Brain microvascular endothelial cell (primary cell): ENCODE measurements around the gene ZNF76.

Experiments
- DNase-seq: peaks from one replicate; pipeline ENCODE4 v3.0.0-alpha.2; 2020
- H3K27ac ChIP-seq: fragments of 250-450 bp; sonication (Bioruptor Pico); 2 replicates; pipeline ENCODE4 v1.5.1; 2020; ENCODE audit warnings: mild to moderate bottlenecking, moderate library complexity
- H3K27me3 ChIP-seq: fragments of 250-450 bp; sonication (Bioruptor Pico); replicated peaks from 2 replicates; pipeline ENCODE4 v1.5.1; 2020; ENCODE audit warnings: mild to moderate bottlenecking
- H3K36me3 ChIP-seq: fragments of 250-450 bp; sonication (Bioruptor Pico); replicated peaks from 2 replicates; pipeline ENCODE4 v1.5.1; 2020; ENCODE audit warnings: mild to moderate bottlenecking
- H3K4me3 ChIP-seq: 2 replicates; pipeline ENCODE4 v1.5.1; 2011; ENCODE audit warnings: low read depth, mild to moderate bottlenecking, control low read depth, low read length, moderate library complexity
- in situ Hi-C: cut with HindIII; loops from 2 replicates; pipeline ENCODE4 v1.10.0; 2017; ENCODE audit warnings: low sequenced_read_pairs, low pct_ligation_motif_present
- TF ChIP-seq, protein P1 (sequence below): IDR thresholded peaks from 2 replicates; pipeline ENCODE4 v1.5.1; 2011; ENCODE audit warnings: low read depth, mild to moderate bottlenecking, moderate library complexity, low read length, control low read depth, inconsistent platforms; ENCODE audit errors: missing control alignments

The ZNF76 gene

DNA sequence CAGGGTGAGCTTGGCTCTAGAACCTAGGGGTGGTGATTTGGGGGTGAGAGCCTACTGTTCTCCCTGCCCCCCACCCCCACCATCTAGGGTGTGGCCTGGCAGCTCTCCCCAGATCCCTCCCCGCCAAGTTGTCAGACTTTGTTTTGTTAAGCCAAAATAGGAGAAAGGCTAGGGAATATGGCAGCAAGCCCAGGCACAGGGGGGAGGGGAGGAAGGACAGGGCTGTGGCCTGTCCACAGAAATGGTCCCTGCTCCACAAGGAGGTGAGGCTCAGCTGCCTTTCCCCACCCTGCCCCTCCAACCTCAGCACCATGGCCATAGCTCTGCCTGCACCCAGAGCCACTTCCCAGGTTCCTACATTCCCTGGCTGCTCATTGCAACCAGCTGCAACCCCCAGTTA is 28.6 kb upstream of the ZNF76 start:
- in situ Hi-C loops, result loop anchor here (25.0 kb wide), 2 partner anchors 94 to 244 kb away; partner anchors contain the start of gene TCP11
- DNase-seq, result no peak
- Histone ChIP-seq H3K36me3 (peaks cover 2% of the 10 kb centered on the region), H3K27me3 (no peaks in the 10 kb centered on the region), H3K27ac (no peak overlapping the region), H3K4me3 (no peak overlapping the region)
- TF ChIP-seq, protein P1, sequence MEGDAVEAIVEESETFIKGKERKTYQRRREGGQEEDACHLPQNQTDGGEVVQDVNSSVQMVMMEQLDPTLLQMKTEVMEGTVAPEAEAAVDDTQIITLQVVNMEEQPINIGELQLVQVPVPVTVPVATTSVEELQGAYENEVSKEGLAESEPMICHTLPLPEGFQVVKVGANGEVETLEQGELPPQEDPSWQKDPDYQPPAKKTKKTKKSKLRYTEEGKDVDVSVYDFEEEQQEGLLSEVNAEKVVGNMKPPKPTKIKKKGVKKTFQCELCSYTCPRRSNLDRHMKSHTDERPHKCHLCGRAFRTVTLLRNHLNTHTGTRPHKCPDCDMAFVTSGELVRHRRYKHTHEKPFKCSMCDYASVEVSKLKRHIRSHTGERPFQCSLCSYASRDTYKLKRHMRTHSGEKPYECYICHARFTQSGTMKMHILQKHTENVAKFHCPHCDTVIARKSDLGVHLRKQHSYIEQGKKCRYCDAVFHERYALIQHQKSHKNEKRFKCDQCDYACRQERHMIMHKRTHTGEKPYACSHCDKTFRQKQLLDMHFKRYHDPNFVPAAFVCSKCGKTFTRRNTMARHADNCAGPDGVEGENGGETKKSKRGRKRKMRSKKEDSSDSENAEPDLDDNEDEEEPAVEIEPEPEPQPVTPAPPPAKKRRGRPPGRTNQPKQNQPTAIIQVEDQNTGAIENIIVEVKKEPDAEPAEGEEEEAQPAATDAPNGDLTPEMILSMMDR, result no peak

DNA sequence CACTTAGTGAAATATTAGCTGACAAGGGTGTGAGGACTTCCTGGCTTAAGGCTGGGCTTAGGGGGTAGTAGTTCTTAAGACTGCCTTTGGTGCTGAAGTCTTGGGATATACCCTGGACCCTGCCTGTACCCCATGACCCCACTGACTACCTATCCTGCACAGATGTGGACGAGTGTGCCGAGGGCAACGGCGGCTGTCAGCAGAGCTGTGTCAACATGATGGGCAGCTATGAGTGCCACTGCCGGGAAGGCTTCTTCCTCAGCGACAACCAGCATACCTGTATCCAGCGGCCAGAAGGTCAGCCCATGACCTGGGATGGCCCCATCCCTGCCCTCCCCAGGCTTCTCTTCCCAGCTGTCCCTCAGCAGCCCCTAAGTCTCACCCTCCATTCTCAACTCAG is 28.0 kb upstream of the ZNF76 start:
- Histone ChIP-seq H3K27me3 (no peaks in the 10 kb centered on the region), H3K27ac (no peak overlapping the region), H3K36me3 (peaks cover 2% of the 10 kb centered on the region), H3K4me3 (no peak overlapping the region)
- TF ChIP-seq, protein P1, result no peak
- DNase-seq, result no peak
- in situ Hi-C loops, result loop anchor here (25.0 kb wide), 2 partner anchors 94 to 244 kb away; partner anchors contain the start of gene TCP11

DNA sequence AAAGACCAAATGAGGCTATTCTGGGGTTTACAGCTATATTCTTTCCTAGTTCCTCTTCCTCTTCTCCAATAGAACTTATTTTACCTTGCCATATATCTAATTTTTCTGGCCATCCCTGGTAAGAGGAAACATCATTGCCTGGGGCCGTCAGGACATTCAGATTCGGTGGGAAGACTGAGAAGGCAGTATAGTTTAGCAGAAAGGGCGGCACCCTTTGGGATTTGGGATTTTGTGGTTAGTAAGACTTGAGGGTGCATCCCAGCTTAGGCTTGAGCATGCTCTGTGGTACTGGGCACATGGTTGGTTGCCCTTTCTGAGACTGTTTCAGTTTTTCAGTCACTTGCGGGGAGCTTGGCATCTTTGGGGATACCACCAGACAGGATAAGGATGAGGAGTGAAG is 24.6 kb upstream of the ZNF76 start:
- Histone ChIP-seq H3K36me3 (peaks cover 4% of the 10 kb centered on the region), H3K27ac (no peak overlapping the region), H3K4me3 (no peak overlapping the region), H3K27me3 (no peaks in the 10 kb centered on the region)
- no peak for DNase-seq
- in situ Hi-C loops, result loop anchor here (25.0 kb wide), 2 partner anchors 98 to 248 kb away; partner anchors contain the start of gene TCP11
- TF ChIP-seq, protein P1, result no peak

DNA sequence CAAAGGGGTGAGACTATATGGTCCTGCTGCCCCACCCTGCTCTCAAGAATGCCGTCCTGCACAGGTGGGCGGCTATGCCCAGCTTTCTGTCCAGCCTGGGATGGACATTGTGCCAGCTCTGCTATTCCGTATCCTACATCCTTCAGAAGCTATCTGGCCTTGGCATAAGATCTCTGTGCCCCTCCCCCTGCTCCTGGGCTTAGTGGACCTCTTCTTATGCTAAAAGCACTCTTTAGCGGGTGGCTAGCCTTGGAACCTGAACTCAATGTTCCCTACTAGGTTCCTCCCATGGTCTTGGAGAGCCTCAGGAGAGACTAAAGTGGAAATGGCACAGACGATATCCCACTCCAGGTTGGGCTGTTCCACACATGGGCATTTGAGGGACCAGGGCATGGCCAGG is 23.3 kb upstream of the ZNF76 start:
- in situ Hi-C loops, result loop anchor here (25.0 kb wide), 2 partner anchors 99 to 249 kb away; partner anchors contain the start of gene TCP11

DNA sequence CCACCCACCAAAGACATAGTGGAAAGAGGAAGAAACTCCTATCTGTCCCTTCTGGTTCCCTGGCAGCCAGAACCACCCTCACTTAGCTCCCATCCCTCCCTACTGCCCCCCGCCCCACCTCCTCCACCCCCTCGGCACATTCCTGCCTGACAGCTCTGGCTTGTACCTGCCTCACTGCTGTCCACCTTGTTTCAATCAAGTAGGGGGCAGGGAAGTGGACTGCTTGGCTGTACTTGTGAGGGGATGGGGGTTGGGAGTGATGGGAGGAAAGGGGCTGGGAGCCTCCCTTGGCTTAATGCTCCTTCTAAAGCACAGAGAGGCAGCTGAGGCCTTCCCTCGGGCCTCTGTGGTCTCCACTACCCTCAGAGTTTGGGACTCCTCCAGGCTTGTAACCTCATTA is 22.1 kb upstream of the ZNF76 start:
- DNase-seq, result no peak
- H3K27ac ChIP-seq, result no peak overlapping the region
- H3K36me3 ChIP-seq, result peaks cover 7% of the 10 kb centered on the region
- H3K27me3 ChIP-seq, result no peaks in the 10 kb centered on the region
- TF ChIP-seq, protein P1, result no peak
- in situ Hi-C loops, result loop anchor here (25.0 kb wide), 2 partner anchors 100 to 250 kb away; partner anchors contain the start of gene TCP11
- no peak overlapping the region for H3K4me3 ChIP-seq

More for the DNA sequence above, 23.3 kb upstream of the ZNF76 start:
- Histone ChIP-seq H3K4me3 (no peak overlapping the region), H3K27me3 (no peaks in the 10 kb centered on the region), H3K36me3 (peaks cover 7% of the 10 kb centered on the region), H3K27ac (no peak overlapping the region)
- DNase-seq, result no peak
- TF ChIP-seq, protein P1, result no peak

DNA sequence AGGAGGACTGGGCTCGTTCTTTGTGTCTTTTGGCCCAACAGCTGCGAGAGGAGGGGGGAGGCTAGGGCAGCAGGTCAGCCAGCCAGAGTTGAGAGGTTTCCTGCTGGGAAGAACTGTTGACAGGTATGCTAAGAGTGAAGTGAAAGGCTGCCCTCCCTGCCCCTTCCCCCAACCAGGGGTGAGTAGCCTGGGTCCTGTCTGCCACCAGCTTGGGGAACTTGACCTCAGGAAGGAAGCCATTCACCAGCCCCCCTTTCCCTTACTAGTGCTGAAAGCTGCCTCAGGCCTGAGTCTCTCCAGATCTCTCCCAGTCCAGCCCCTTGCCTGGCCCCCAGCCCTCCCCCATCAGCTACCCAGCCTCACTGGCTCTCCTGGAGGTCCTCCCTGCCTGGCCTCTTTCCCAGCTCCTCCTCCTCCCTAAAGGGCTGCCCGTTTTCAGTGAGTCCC is 20.7 kb upstream of the ZNF76 start:
- TF ChIP-seq, protein P1, result no peak
- in situ Hi-C loops, result loop anchor here (25.0 kb wide), 2 partner anchors 102 to 252 kb away; partner anchors contain the start of gene TCP11
- Histone ChIP-seq H3K36me3 (peaks cover 9% of the 10 kb centered on the region), H3K27ac (no peak overlapping the region), H3K27me3 (no peaks in the 10 kb centered on the region), H3K4me3 (no peak overlapping the region)
- DNase-seq, result no peak
